Smooth muscle cell (in vitro differentiated cells): ENCODE data around the gene ZNF177. TPM values are rescaled to one million over a fixed set of nuclear protein-coding genes. Genes with fewer than 3 reads are reported as not detected.

Source experiments
- DNase-seq: peaks from one replicate; lab custom pipeline; 2025; ENCODE audit not compliant: unreplicated experiment; lab: John Stamatoyannopoulos, UW
- H2AFZ ChIP-seq: fragments of 200-600 bp; sonication (generic); 2 replicates; pipeline ENCODE4 v1.6.0; 2016; ENCODE audit warnings: antibody characterized with exemption, low read depth, mild to moderate bottlenecking
- H3F3A ChIP-seq: fragments of 200-600 bp; sonication (generic); 2 replicates; pipeline ENCODE4 v1.6.0; 2017; ENCODE audit warnings: antibody characterized with exemption, low read depth
- H3K27ac ChIP-seq: fragments of 200-600 bp; sonication (generic); 2 replicates; pipeline ENCODE4 v1.5.1; 2016; ENCODE audit warnings: low read depth, mild to moderate bottlenecking
- H3K27me3 ChIP-seq: fragments of 200-600 bp; sonication (generic); 2 replicates; pipeline ENCODE4 v1.6.1; 2016; ENCODE audit warnings: low read depth, mild to moderate bottlenecking
- H3K36me3 ChIP-seq: fragments of 200-600 bp; sonication (generic); 2 replicates; pipeline ENCODE4 v1.5.1; 2016; ENCODE audit warnings: low read depth
- H3K4me1 ChIP-seq: fragments of 200-600 bp; sonication (generic); 2 replicates; pipeline ENCODE4 v1.5.1; 2016; ENCODE audit warnings: low read depth
- H3K4me2 ChIP-seq: fragments of 200-600 bp; sonication (generic); 2 replicates; pipeline ENCODE4 v1.6.0; 2016; ENCODE audit warnings: mild to moderate bottlenecking
- H3K4me3 ChIP-seq: fragments of 200-600 bp; sonication (generic); 2 replicates; pipeline ENCODE4 v1.5.1; 2016; ENCODE audit warnings: mild to moderate bottlenecking
- H3K79me2 ChIP-seq: fragments of 200-600 bp; sonication (generic); 2 replicates; pipeline ENCODE4 v1.6.0; 2016; ENCODE audit warnings: low read depth, mild to moderate bottlenecking
- H3K9ac ChIP-seq: fragments of 200-600 bp; sonication (generic); 2 replicates; pipeline ENCODE4 v1.6.0; 2016; ENCODE audit warnings: low read depth
- H3K9me3 ChIP-seq: fragments of 200-600 bp; sonication (generic); replicated peaks from 2 replicates; pipeline ENCODE4 v1.5.1; 2016; ENCODE audit warnings: low read depth
- H4K20me1 ChIP-seq: fragments of 200-600 bp; sonication (generic); 2 replicates; pipeline ENCODE4 v1.6.0; 2016; ENCODE audit warnings: low read depth
- WGBS: methylation state at CpG from one replicate; pipeline ENCODE4 v1.1.7; 2016; ENCODE audit warnings: low lambda C conversion rate; 5-methylcytosine and 5-hydroxymethylcytosine counted together
- polyA plus RNA-seq: library from polyadenylated mRNA; unstranded; fragments of >200 nt; fragmentation: Nextera tagmentation; extraction: Ambion mirVana; gene quantifications from 2 replicates; pipeline ENCODE4 v1.2.1, GENCODE V29; 2016
- total RNA-seq: library from RNA; depleted of rRNA; stranded (reverse); fragments of >200 nt; gene quantifications from 2 replicates; pipeline ENCODE4 v1.2.3, GENCODE V29; 2014
- TF ChIP-seq, protein P1 (sequence below): fragments of 200-600 bp; sonication (generic); IDR thresholded peaks from 2 replicates; pipeline ENCODE4 v1.5.1; 2017; ENCODE audit warnings: borderline replicate concordance, mild to moderate bottlenecking, antibody characterized with exemption; ENCODE audit not compliant: insufficient read depth, poor library complexity, severe bottlenecking

ZNF177 gene
- total and polyA plus RNA-seq, 2 experiments from 2014 or later, result 2.4 to 4.8 TPM

DNA sequence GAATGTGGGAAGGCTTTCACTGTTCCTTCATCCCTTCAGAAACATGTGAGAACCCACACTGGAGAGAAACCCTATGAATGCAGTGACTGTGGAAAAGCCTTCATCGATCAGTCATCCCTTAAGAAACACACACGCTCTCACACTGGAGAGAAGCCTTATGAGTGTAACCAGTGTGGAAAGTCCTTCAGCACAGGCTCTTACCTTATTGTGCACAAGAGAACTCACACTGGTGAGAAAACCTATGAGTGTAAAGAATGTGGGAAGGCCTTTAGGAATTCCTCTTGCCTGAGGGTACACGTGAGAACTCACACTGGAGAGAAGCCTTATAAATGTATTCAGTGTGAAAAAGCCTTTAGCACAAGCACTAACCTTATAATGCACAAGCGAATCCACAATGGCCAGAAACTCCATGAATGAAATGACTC lies 18.6 kb downstream of the ZNF177 start:
- H3K27me3 ChIP-seq, result no peaks in the 10 kb centered on the region
- H3K4me2 ChIP-seq, result no peak overlapping the region
- no peaks in the 10 kb centered on the region for H3K4me1 ChIP-seq
- no peak overlapping the region for H3K9ac ChIP-seq
- H3K4me3 ChIP-seq, result peak overlapping the region; percentile 12
- H4K20me1 ChIP-seq, result no peaks in the 10 kb centered on the region
- peaks cover 82% of the 10 kb centered on the region for H3K9me3 ChIP-seq
- H3K36me3 ChIP-seq, result peaks cover 72% of the 10 kb centered on the region
- TF ChIP-seq, protein P1, sequence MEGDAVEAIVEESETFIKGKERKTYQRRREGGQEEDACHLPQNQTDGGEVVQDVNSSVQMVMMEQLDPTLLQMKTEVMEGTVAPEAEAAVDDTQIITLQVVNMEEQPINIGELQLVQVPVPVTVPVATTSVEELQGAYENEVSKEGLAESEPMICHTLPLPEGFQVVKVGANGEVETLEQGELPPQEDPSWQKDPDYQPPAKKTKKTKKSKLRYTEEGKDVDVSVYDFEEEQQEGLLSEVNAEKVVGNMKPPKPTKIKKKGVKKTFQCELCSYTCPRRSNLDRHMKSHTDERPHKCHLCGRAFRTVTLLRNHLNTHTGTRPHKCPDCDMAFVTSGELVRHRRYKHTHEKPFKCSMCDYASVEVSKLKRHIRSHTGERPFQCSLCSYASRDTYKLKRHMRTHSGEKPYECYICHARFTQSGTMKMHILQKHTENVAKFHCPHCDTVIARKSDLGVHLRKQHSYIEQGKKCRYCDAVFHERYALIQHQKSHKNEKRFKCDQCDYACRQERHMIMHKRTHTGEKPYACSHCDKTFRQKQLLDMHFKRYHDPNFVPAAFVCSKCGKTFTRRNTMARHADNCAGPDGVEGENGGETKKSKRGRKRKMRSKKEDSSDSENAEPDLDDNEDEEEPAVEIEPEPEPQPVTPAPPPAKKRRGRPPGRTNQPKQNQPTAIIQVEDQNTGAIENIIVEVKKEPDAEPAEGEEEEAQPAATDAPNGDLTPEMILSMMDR, result no peak
- no peaks in the 10 kb centered on the region for H3F3A ChIP-seq
- DNase-seq, result no peak
- H3K79me2 ChIP-seq, result no peaks in the 10 kb centered on the region
- H2AFZ ChIP-seq, result no peak overlapping the region
- WGBS, result 88% methylated on average over 4 of the region's 4 CpGs
- H3K27ac ChIP-seq, result no peak overlapping the region

DNA sequence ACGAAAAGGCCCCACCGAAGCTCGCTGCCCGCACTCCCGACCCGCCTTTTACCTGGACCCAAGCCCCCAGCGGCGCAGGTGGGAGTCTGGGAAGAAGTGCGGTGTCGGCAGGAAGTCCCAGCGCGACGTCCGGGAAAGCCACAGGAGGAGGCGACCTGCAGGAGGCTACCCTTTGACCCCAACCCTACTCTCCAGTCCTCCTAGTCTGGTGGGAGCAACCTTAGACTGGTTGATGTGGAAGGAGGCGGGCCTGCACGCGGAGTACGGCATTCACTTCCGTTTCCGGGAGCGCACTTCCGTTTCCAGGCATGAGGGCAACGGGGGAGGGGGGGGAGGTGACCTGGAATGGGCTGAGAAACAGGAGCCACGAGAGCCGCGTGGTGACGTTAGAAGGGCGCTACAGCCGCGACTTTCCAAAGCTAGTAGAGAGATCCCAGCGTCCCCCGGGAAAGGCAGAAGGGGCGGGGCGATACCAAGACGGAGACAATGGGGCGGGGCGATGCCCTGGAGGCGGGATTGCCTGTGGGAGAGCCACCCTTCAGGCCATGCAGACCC lies 44.1 kb downstream of the ZNF177 start:
- Histone ChIP-seq H2AFZ (no peak overlapping the region), H3K36me3 (no peaks in the 10 kb centered on the region), H4K20me1 (no peaks in the 10 kb centered on the region), H3F3A (no peaks in the 10 kb centered on the region), H3K27ac (no peak overlapping the region), H3K9ac (no peak overlapping the region), H3K4me1 (no peaks in the 10 kb centered on the region), H3K9me3 (peaks cover 28% of the 10 kb centered on the region), H3K4me2 (no peak overlapping the region), H3K27me3 (no peaks in the 10 kb centered on the region), H3K4me3 (no peak overlapping the region), H3K79me2 (no peaks in the 10 kb centered on the region)
- TF ChIP-seq, protein P1, result no peak
- DNase-seq, result no peak
- WGBS, result 91% methylated on average over 32 of the region's 39 CpGs

DNA sequence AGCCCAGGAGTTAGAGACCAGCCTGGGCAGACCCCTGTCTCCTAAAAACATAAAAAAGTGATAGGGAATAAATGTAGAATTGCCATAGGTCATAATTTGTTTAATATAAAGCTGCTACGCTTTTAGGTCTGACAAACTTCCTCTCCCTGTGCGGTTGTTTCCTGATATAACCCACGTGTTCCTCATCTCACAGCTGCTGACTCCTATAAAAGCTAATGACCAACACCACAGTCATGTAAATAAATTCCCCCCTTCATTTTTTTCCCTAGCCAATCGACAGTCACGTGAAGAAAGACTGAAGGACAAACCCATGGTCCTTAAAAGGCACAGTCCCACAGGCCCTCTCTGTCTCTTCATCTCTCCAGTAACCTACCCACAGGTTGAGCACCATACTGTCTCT lies 45.0 kb downstream of the ZNF177 start:
- H3K4me1 ChIP-seq, result no peaks in the 10 kb centered on the region
- DNase-seq, result no peak
- H3K4me2 ChIP-seq, result no peak overlapping the region
- H3K79me2 ChIP-seq, result no peaks in the 10 kb centered on the region
- peaks cover 37% of the 10 kb centered on the region for H3K9me3 ChIP-seq
- no peak overlapping the region for H2AFZ ChIP-seq
- TF ChIP-seq, protein P1, result no peak
- 87% methylated on average over 5 of the region's 5 CpGs for WGBS
- no peaks in the 10 kb centered on the region for H3K27me3 ChIP-seq
- peaks cover 7% of the 10 kb centered on the region for H3K36me3 ChIP-seq
- no peaks in the 10 kb centered on the region for H4K20me1 ChIP-seq
- H3K4me3 ChIP-seq, result no peak overlapping the region
- H3K27ac ChIP-seq, result no peak overlapping the region
- no peaks in the 10 kb centered on the region for H3F3A ChIP-seq
- no peak overlapping the region for H3K9ac ChIP-seq
